Measurements from ENCODE around the gene SPPL2B. TPM values are rescaled to one million over a fixed set of nuclear protein-coding genes. Genes with fewer than 3 reads are reported as not detected.
A peak's percentile ranks its signal among the peaks of the same experiment; 100 is the strongest.

Gene SPPL2B
- total and polyA plus RNA-seq, 9 of the 15 experiments (the other 6 are each of a cell fraction or from before 2014, with no cell fraction given), result 0.20 to 81.2 (median 15.1) TPM

DNA sequence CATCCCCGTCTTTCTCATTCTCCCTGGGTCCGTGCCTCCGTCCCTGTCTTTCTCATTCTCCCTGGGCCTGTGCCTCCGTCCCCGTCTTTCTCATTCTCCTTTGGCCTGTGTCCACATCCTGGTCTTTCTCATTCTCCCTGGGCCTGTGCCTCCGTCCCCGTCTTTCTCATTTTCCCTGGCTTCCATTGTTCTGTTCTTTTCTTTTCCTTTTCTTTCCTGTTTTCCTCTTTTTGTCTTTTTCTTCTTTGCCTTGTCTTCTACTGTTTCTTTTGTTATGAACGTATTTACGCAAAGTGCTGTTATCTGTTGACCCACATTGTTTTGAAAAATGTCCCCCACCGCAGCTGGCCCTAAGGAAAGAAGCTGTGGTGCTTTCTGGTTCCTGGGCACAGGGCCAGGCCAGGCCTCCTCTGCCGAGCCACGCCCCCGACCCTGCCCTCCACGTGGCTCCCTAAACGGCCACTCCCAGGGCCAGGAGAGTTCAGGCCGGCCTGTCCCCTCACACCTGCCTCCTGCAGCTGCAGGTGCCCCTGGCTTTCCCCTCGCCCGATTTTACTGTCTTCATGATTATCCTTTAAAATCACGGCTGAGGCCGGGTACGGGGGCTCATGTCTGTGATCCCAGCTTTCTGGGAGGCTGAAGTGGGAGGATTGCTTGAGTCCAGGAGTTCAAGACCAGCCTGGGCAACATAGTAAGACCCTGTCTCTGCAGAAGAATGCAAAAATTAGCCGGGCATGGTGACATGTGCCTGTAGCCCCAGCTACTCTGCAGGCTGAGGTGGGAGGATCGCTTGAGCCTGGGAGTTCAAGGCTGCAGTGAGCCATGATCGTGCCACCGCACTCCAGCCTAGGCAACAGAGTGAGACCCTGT, 17.5 kb downstream of the SPPL2B start (continued):
- no peak for TF ChIP-seq ZNF124 (CRISPR knock-in tag; IDR thresholded peaks at IDR 0.05)
- no peak for TF ChIP-seq ZNF133 (CRISPR knock-in tag; IDR thresholded peaks at IDR 0.05)
- TF ChIP-seq, protein P1, sequence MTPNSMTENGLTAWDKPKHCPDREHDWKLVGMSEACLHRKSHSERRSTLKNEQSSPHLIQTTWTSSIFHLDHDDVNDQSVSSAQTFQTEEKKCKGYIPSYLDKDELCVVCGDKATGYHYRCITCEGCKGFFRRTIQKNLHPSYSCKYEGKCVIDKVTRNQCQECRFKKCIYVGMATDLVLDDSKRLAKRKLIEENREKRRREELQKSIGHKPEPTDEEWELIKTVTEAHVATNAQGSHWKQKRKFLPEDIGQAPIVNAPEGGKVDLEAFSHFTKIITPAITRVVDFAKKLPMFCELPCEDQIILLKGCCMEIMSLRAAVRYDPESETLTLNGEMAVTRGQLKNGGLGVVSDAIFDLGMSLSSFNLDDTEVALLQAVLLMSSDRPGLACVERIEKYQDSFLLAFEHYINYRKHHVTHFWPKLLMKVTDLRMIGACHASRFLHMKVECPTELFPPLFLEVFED (CRISPR knock-in tag; conservative IDR thresholded peaks at IDR 0.05), result peak; percentile 89; the same call in 1 of the 2 replicates
- no peak for TF ChIP-seq ZNF224 (CRISPR knock-in tag; IDR thresholded peaks at IDR 0.05)
- TF ChIP-seq ZNF699 (CRISPR knock-in tag; IDR thresholded peaks at IDR 0.05; ENCODE audit: insufficient replicate concordance), result no peak
- 0 out of 2 replicates have a peak, but pooled peaks have one; percentile 33 for TF ChIP-seq CTBP1 (IDR thresholded peaks at IDR 0.05; ENCODE audit: borderline replicate concordance)
- no peak for TF ChIP-seq SIX5 (IDR thresholded peaks at IDR 0.05; ENCODE audit: borderline replicate concordance in 1 of 2, insufficient read depth in 1 of 2, low read depth in 1 of 2, low read length in 2 of 2)
- no peak for TF ChIP-seq ZNF589 (CRISPR knock-in tag; IDR thresholded peaks at IDR 0.05; ENCODE audit: low read depth)
- TF ChIP-seq SRSF7 (optimal IDR thresholded peaks at IDR 0.05; ENCODE audit: low read depth, low read length), result no peak
- TF ChIP-seq, protein P2, sequence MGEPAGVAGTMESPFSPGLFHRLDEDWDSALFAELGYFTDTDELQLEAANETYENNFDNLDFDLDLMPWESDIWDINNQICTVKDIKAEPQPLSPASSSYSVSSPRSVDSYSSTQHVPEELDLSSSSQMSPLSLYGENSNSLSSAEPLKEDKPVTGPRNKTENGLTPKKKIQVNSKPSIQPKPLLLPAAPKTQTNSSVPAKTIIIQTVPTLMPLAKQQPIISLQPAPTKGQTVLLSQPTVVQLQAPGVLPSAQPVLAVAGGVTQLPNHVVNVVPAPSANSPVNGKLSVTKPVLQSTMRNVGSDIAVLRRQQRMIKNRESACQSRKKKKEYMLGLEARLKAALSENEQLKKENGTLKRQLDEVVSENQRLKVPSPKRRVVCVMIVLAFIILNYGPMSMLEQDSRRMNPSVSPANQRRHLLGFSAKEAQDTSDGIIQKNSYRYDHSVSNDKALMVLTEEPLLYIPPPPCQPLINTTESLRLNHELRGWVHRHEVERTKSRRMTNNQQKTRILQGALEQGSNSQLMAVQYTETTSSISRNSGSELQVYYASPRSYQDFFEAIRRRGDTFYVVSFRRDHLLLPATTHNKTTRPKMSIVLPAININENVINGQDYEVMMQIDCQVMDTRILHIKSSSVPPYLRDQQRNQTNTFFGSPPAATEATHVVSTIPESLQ (CRISPR knock-in tag; IDR thresholded peaks at IDR 0.05), result no peak
- peak; percentile 94 for TF ChIP-seq SMARCE1 (IDR thresholded peaks at IDR 0.05)
- TF ChIP-seq, protein P3, sequence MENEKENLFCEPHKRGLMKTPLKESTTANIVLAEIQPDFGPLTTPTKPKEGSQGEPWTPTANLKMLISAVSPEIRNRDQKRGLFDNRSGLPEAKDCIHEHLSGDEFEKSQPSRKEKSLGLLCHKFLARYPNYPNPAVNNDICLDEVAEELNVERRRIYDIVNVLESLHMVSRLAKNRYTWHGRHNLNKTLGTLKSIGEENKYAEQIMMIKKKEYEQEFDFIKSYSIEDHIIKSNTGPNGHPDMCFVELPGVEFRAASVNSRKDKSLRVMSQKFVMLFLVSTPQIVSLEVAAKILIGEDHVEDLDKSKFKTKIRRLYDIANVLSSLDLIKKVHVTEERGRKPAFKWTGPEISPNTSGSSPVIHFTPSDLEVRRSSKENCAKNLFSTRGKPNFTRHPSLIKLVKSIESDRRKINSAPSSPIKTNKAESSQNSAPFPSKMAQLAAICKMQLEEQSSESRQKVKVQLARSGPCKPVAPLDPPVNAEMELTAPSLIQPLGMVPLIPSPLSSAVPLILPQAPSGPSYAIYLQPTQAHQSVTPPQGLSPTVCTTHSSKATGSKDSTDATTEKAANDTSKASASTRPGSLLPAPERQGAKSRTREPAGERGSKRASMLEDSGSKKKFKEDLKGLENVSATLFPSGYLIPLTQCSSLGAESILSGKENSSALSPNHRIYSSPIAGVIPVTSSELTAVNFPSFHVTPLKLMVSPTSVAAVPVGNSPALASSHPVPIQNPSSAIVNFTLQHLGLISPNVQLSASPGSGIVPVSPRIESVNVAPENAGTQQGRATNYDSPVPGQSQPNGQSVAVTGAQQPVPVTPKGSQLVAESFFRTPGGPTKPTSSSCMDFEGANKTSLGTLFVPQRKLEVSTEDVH (IDR thresholded peaks at IDR 0.05; ENCODE audit: low read depth, partially characterized antibody), result peak; percentile 27
- no peak for TF ChIP-seq GATAD2A (IDR thresholded peaks at IDR 0.05)
- TF ChIP-seq MCM7 (IDR thresholded peaks at IDR 0.05), result peak in 1 of 2 experiments; percentile 56; a peak in 1 of 4 replicates
- no peak for TF ChIP-seq NR3C1 (CRISPR knock-in tag; IDR thresholded peaks at IDR 0.05)
- TF ChIP-seq CBFA2T2 (conservative IDR thresholded peaks at IDR 0.05), result peak; percentile 85
- TF ChIP-seq, protein P4, sequence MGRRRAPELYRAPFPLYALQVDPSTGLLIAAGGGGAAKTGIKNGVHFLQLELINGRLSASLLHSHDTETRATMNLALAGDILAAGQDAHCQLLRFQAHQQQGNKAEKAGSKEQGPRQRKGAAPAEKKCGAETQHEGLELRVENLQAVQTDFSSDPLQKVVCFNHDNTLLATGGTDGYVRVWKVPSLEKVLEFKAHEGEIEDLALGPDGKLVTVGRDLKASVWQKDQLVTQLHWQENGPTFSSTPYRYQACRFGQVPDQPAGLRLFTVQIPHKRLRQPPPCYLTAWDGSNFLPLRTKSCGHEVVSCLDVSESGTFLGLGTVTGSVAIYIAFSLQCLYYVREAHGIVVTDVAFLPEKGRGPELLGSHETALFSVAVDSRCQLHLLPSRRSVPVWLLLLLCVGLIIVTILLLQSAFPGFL (CRISPR knock-in tag; IDR thresholded peaks at IDR 0.05), result no peak
- TF ChIP-seq ARHGAP35 (IDR thresholded peaks at IDR 0.05; ENCODE audit: partially characterized antibody), result peak; percentile 82
- TF ChIP-seq ZNF764 (CRISPR knock-in tag; IDR thresholded peaks at IDR 0.05; ENCODE audit: low read depth), result no peak
- no peak for TF ChIP-seq ZNF76 (CRISPR knock-in tag; IDR thresholded peaks at IDR 0.05; ENCODE audit: borderline replicate concordance)
- TF ChIP-seq CBX3 (IDR thresholded peaks at IDR 0.05; ENCODE audit: borderline replicate concordance in 1 of 2, low read length in 2 of 2), result no peak
- TF ChIP-seq CXXC5 (CRISPR knock-in tag; IDR thresholded peaks at IDR 0.05), result peak; percentile 70

Measured in K562 (cell line).